IMR-90 (cell line): ENCODE results near the gene SNX33.

Experiments used
- BHLHE40 ChIP-seq: fragments of 150-350 bp; IDR thresholded peaks from 2 replicates; pipeline ENCODE4 v1.6.1; 2016; ENCODE audit warnings: mild to moderate bottlenecking, low read depth, low read length
- CHD1 ChIP-seq: IDR thresholded peaks from 2 replicates; pipeline ENCODE4 v1.6.1; 2012; ENCODE audit warnings: low read depth, low read length, improper control_type of control experiment
- POLR2A ChIP-seq: IDR thresholded peaks from 2 replicates; pipeline ENCODE4 v1.6.1; 2012; ENCODE audit warnings: mild to moderate bottlenecking, low read depth, low read length
- RAD21 ChIP-seq: IDR thresholded peaks from 2 replicates; pipeline ENCODE4 v1.6.1; 2012; ENCODE audit warnings: low read length, improper control_type of control experiment
- RCOR1 ChIP-seq: IDR thresholded peaks from 2 replicates; pipeline ENCODE4 v1.6.1; 2012; ENCODE audit warnings: mild to moderate bottlenecking, low read length, improper control_type of control experiment; ENCODE audit not compliant: insufficient replicate concordance
- SMC3 ChIP-seq: fragments of 150-350 bp; IDR thresholded peaks from 2 replicates; pipeline ENCODE4 v1.6.1; 2016; ENCODE audit warnings: low read depth, mild to moderate bottlenecking, antibody characterized with exemption, low read length, moderate library complexity
- TF ChIP-seq, protein P1 (sequence below): fragments of 150-350 bp; IDR thresholded peaks from 2 replicates; pipeline ENCODE4 v1.6.1; 2017; ENCODE audit warnings: mild to moderate bottlenecking, antibody characterized with exemption, low read length, low read depth
- TF ChIP-seq, protein P2 (sequence below): fragments of 150-350 bp; IDR thresholded peaks from 2 replicates; pipeline ENCODE4 v1.6.1; 2016; ENCODE audit warnings: low read depth, mild to moderate bottlenecking, low read length, moderate library complexity, borderline replicate concordance
- TF ChIP-seq, protein P3 (sequence below): conservative IDR thresholded peaks from 2 replicates; pipeline ENCODE4 v1.5.1; 2012; ENCODE audit warnings: mild to moderate bottlenecking, low read depth, low read length, improper control_type of control experiment

DNA sequence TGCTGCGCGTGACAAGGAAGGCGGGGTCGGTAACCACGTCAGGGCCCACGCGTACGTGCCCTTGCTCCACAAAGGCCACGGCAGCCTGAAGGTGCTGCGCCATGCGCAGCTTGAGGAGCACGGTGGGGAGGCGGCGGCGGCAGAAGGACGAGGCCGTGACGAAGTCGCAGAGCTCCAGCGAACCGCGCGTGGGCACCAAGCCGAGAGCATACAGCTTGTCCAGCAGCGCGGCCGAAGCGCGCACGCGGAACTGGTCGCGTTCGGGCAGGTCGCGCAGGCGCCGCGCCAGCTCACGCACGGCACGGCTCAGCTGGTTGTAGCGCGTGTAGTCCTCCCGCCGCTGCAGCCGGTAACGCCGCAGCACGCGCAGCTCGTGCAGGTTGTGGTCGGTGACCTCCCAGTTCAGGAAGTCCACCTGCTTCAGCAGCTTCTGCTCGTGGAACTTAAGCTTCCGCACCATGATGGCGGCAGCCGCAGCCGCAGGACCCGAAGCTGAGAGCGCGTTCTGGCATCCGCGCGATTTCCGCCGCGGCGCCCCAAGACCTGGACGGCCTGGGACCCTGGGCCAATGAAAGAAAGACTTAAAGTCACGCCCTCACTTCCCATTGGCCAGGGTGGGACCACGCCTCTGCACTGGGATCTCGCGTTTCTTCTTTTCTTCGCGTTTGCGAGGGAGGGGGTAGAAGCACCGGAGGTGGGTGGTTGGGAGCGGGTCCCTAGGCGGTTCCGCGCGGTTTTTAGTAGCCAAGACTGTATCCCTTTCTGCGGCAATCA lies 7.8 kb upstream of the SNX33 start, which contains the start of gene IMP3:
- TF ChIP-seq, protein P1, sequence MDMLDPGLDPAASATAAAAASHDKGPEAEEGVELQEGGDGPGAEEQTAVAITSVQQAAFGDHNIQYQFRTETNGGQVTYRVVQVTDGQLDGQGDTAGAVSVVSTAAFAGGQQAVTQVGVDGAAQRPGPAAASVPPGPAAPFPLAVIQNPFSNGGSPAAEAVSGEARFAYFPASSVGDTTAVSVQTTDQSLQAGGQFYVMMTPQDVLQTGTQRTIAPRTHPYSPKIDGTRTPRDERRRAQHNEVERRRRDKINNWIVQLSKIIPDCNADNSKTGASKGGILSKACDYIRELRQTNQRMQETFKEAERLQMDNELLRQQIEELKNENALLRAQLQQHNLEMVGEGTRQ: peak; percentile 61
- TF ChIP-seq, protein P2, sequence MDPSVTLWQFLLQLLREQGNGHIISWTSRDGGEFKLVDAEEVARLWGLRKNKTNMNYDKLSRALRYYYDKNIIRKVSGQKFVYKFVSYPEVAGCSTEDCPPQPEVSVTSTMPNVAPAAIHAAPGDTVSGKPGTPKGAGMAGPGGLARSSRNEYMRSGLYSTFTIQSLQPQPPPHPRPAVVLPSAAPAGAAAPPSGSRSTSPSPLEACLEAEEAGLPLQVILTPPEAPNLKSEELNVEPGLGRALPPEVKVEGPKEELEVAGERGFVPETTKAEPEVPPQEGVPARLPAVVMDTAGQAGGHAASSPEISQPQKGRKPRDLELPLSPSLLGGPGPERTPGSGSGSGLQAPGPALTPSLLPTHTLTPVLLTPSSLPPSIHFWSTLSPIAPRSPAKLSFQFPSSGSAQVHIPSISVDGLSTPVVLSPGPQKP: no peak
- TF ChIP-seq POLR2A (peak; percentile 94), BHLHE40 (no peak), CHD1 (no peak), RAD21 (no peak), SMC3 (no peak), RCOR1 (no peak)
- TF ChIP-seq, protein P3, sequence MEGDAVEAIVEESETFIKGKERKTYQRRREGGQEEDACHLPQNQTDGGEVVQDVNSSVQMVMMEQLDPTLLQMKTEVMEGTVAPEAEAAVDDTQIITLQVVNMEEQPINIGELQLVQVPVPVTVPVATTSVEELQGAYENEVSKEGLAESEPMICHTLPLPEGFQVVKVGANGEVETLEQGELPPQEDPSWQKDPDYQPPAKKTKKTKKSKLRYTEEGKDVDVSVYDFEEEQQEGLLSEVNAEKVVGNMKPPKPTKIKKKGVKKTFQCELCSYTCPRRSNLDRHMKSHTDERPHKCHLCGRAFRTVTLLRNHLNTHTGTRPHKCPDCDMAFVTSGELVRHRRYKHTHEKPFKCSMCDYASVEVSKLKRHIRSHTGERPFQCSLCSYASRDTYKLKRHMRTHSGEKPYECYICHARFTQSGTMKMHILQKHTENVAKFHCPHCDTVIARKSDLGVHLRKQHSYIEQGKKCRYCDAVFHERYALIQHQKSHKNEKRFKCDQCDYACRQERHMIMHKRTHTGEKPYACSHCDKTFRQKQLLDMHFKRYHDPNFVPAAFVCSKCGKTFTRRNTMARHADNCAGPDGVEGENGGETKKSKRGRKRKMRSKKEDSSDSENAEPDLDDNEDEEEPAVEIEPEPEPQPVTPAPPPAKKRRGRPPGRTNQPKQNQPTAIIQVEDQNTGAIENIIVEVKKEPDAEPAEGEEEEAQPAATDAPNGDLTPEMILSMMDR: no peak
